NCI-H446 (cell line): ENCODE results near the gene FXN.

ENCODE experiments used
- DNase-seq, 2 experiments: peaks; one replicate each; lab custom pipeline; 2025; lab: John Stamatoyannopoulos, UW

Gene FXN

DNA sequence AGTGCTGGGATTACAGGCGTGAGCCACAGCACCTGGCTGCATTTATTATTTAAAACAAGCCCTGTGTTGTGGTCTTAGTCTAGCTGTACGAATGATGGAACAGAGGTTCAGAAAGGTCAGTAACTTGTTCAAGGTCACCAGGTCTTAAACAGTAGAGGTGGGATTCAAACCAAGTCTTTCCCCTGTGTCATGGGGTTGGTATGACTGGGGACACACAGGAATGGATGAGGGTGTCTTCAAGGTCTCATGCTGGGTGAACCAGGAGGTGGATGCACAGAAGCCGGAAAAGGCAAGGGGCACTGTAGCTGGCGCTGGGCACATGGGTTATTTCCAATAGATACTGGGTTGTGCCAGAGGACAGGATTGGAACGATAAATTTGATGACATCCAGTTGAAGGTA, 106.3 kb downstream of the FXN start:
- DNase-seq = no peak

DNA sequence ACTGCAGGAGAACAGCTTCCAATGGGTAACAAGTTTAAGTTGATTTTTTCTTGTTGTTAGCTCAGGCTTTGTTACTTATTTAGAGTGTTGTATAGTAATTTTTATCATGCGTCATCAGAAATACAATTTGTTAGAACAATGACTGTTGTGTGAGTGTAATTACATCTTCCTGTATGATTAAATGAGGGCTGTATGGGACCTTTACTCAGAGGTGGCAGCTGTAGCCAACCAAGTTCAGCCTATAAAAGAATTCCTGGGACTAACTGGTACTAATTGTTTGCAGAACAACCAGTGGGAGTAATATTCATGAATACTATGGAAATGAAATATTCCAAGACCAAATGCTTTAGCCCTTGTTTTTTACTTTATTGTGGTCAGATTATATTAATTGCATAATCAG, 107.7 kb downstream of the FXN start:
- no peak for DNase-seq

DNA sequence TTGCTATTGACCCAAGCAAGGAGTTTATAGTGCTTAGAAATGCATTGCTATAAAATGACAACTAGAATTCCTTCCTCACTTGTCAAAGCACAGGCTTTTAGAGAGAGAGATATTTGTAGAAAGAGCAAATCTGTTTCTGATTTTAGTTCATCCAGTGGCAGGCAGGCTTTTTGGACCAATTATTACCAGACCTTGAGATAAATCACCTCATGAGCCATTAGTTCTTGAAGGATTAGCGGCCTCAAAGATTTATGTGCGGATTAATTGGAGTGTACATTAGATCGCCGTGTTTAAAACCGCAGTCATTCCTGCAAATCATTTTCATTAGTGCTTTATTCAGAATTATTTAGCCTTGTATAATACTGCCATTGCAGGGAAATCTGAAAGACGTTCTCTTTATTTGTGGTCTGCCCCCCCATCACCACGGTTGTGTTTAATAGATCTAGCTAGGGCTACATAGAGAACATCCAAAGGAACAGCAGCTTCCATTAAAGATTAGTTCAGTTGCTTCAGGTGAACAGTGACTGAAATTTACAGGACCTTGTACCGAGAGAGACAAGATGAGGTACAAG, 109.7 kb downstream of the FXN start:
- no peak for DNase-seq

GRCh38 chr9:69147041-69147834, 111.7 kb downstream of the FXN start:
- no peak for DNase-seq

DNA sequence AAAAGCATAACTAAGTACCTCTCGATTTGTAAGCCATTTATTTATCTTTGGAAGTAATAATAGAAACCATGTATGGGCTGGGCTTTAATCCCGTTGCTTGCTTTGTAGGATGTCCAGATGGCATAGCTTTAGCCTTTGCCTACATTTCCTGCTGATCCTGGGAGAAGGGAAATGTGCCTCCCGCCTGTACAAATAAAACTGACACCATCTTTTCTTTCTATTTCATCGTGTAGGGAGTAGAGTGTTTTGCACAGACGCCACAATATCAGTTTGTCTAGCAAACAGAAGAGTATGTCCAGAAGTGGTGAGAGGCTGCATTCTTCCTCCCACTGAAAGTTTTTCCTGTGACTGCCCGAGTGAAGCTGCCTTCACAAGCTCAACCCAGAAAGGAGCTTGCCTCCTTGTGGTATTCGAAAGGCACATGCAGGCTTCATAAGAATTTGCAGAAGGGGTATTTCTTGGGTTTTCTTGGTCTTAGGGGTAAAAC, 113.8 kb downstream of the FXN start:
- no peak for DNase-seq
